Astrocyte (in vitro differentiated cells and primary cell): ENCODE results near the gene FAM83D. TPM values are rescaled to one million over a fixed set of nuclear protein-coding genes. Genes with fewer than 3 reads are reported as not detected.
A peak's percentile ranks its signal among the peaks of the same experiment; 100 is the strongest.

ENCODE experiments used
- DNase-seq: peaks from one replicate; pipeline ENCODE4 v3.0.0-alpha.2; 2010; ENCODE audit warnings: low read depth
- FAIRE-seq: peaks from 2 replicates; lab custom pipeline; 2011; peaks lifted over from hg19 to GRCh38; lab: Jason Lieb, UNC
- H2AFZ ChIP-seq: 2 replicates; pipeline ENCODE4 v1.6.0; 2012; ENCODE audit warnings: low read depth, low read length, inconsistent platforms
- H3K27ac ChIP-seq: 2 replicates; pipeline ENCODE4 v1.5.1; 2011; ENCODE audit warnings: low read depth, low read length, inconsistent platforms
- H3K27me3 ChIP-seq: 2 replicates; pipeline ENCODE4 v1.6.0; 2011; ENCODE audit warnings: low read length, inconsistent platforms; ENCODE audit not compliant: insufficient read depth
- H3K36me3 ChIP-seq: 2 replicates; pipeline ENCODE4 v1.5.1; 2011; ENCODE audit warnings: low read length, inconsistent platforms; ENCODE audit not compliant: insufficient read depth
- H3K4me1 ChIP-seq: 2 replicates; pipeline ENCODE4 v1.5.1; 2011; ENCODE audit warnings: low read length, inconsistent platforms; ENCODE audit not compliant: insufficient read depth
- H3K4me2 ChIP-seq: 2 replicates; pipeline ENCODE4 v1.6.0; 2012; ENCODE audit warnings: low read length, inconsistent platforms
- H3K4me3 ChIP-seq: 2 replicates; pipeline ENCODE4 v1.5.1; 2011; ENCODE audit warnings: low read depth, mild to moderate bottlenecking, low read length, inconsistent platforms; ENCODE audit not compliant: insufficient read depth
- H3K79me2 ChIP-seq: 2 replicates; pipeline ENCODE4 v1.6.0; 2012; ENCODE audit warnings: mild to moderate bottlenecking, low read length, inconsistent platforms; ENCODE audit not compliant: insufficient read depth
- H3K9ac ChIP-seq: 2 replicates; pipeline ENCODE4 v1.6.0; 2012; ENCODE audit warnings: mild to moderate bottlenecking, low read length, inconsistent platforms
- H3K9me3 ChIP-seq: 2 replicates; pipeline ENCODE4 v1.5.1; 2012; ENCODE audit warnings: low read depth, mild to moderate bottlenecking, low read length, inconsistent platforms; ENCODE audit not compliant: insufficient read depth
- H4K20me1 ChIP-seq: 2 replicates; pipeline ENCODE4 v1.6.0; 2012; ENCODE audit warnings: low read length, inconsistent platforms; ENCODE audit not compliant: insufficient read depth
- H3K27ac Mint-ChIP-seq: one replicate; pipeline ENCODE4 v1.8.0; 2021; ENCODE audit warnings: mild to moderate bottlenecking, mixed read lengths; ENCODE audit not compliant: unreplicated experiment
- H3K27me3 Mint-ChIP-seq: one replicate; pipeline ENCODE4 v1.8.0; 2021; ENCODE audit warnings: low read depth, mixed read lengths; ENCODE audit not compliant: unreplicated experiment
- H3K36me3 Mint-ChIP-seq: one replicate; pipeline ENCODE4 v1.8.0; 2021; ENCODE audit warnings: low read depth, mixed read lengths; ENCODE audit not compliant: unreplicated experiment
- H3K4me1 Mint-ChIP-seq: one replicate; pipeline ENCODE4 v1.8.0; 2021; ENCODE audit warnings: low read depth, mixed read lengths; ENCODE audit not compliant: unreplicated experiment
- H3K4me3 Mint-ChIP-seq: one replicate; pipeline ENCODE4 v1.8.0; 2021; ENCODE audit warnings: mild to moderate bottlenecking, moderate library complexity, mixed read lengths; ENCODE audit not compliant: unreplicated experiment
- H3K9me3 Mint-ChIP-seq: one replicate; pipeline ENCODE4 v1.8.0; 2021; ENCODE audit warnings: mild to moderate bottlenecking, mixed read lengths; ENCODE audit not compliant: unreplicated experiment
- CTCF ChIP-seq: IDR thresholded peaks from 2 replicates; pipeline ENCODE4 v1.5.1; 2011; ENCODE audit warnings: low read depth, mild to moderate bottlenecking, inconsistent platforms, low read length, moderate library complexity; ENCODE audit not compliant: insufficient read depth
- EZH2 ChIP-seq: IDR thresholded peaks from 2 replicates; pipeline ENCODE4 v1.6.1; 2012; ENCODE audit warnings: mild to moderate bottlenecking, low read length, inconsistent platforms; ENCODE audit not compliant: insufficient read depth
- total RNA-seq: library from RNA; stranded (reverse); gene quantifications from 2 replicates; pipeline ENCODE4 v1.2.1, GENCODE V29; 2021

The FAM83D gene
- total RNA-seq, 1 donor from 2014 or later = 3.3 TPM

DNA sequence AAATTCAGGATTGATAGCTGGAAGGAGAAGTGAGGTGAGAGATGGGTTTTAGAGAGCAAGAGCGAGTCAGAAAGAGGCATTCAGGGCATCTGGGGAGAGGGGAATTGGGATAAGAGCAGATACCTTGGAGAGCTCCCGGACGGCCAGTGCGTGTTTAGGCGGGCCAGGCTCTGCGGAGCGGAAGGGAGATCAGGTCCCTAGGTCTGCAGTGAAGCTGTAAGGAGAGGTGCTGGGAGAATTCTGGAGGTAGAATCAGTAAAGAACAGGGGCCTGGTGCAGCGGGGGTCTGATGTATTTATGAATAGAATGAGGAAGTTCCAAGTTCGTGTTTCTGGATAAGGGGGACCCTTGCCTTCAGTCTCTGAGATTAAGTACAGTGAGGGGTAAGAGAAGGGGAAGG lies 47.4 kb upstream of the FAM83D start:
- Histone ChIP-seq H3K9me3 (no peaks in the 10 kb centered on the region), H4K20me1 (no peaks in the 10 kb centered on the region), H3K4me2 (no peak overlapping the region), H3K36me3 (no peaks in the 10 kb centered on the region), H3K4me1 (no peaks in the 10 kb centered on the region), H2AFZ (no peak overlapping the region), H3K27me3 (peaks cover 5% of the 10 kb centered on the region), H3K4me3 (no peak overlapping the region), H3K27ac (no peak overlapping the region), H3K79me2 (no peaks in the 10 kb centered on the region), H3K9ac (no peak overlapping the region)
- H3K27ac Mint-ChIP-seq = no peak overlapping the region
- no peaks in the 10 kb centered on the region for H3K36me3 Mint-ChIP-seq
- FAIRE-seq = no peak
- peaks cover 20% of the 10 kb centered on the region for H3K27me3 Mint-ChIP-seq
- H3K4me3 Mint-ChIP-seq = no peak overlapping the region
- peaks cover 2% of the 10 kb centered on the region for H3K9me3 Mint-ChIP-seq
- no peak for TF ChIP-seq EZH2
- TF ChIP-seq CTCF = no peak
- DNase-seq = peak; percentile 10
- H3K4me1 Mint-ChIP-seq = peaks cover 11% of the 10 kb centered on the region

GRCh38 chr20:38880952-38881735 lies 45.1 kb upstream of the FAM83D start:
- H3K4me3 Mint-ChIP-seq = no peak overlapping the region
- TF ChIP-seq CTCF (no peak), EZH2 (no peak)
- Histone ChIP-seq H3K9ac (no peak overlapping the region), H3K27ac (no peak overlapping the region), H3K4me3 (no peak overlapping the region), H3K4me2 (no peak overlapping the region), H4K20me1 (no peaks in the 10 kb centered on the region), H3K9me3 (no peaks in the 10 kb centered on the region), H3K79me2 (no peaks in the 10 kb centered on the region), H2AFZ (no peak overlapping the region), H3K36me3 (no peaks in the 10 kb centered on the region), H3K27me3 (peaks cover 5% of the 10 kb centered on the region), H3K4me1 (no peaks in the 10 kb centered on the region)
- no peak overlapping the region for H3K27ac Mint-ChIP-seq
- H3K9me3 Mint-ChIP-seq = peaks cover 2% of the 10 kb centered on the region
- H3K4me1 Mint-ChIP-seq = peaks cover 3% of the 10 kb centered on the region
- DNase-seq (no peak), FAIRE-seq (no peak)
- H3K27me3 Mint-ChIP-seq = peaks cover 20% of the 10 kb centered on the region
- H3K36me3 Mint-ChIP-seq = no peaks in the 10 kb centered on the region

DNA sequence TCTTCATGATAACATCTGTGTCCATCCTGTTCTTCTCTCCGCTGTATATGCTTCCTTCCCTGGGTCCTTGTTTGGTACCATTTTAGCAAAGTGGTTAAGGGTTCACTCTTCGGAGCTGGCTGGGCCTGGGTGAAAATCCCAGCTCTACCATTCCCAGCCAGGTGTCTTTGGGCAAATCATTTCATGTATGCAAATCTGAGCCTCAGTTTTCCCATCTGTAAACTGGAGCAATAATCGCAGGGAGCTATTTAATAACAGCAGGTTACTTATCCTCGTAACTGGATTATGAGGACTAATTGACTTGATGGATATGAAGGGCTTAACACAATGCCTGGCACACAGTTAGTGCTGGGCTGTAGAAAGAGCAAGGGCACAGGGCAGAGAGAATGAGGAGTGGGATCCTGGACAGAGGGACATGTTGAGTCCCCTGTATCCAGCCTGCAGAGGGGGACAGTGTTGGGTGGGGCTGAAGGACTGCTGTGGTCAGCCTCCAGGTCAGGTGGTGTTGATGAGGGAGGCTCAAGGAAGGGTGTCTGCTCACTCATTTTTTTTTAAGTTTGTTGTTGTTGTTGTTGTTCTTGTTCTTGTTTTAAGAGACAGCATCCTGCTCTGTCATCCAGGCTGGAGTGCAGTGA lies 44.3 kb upstream of the FAM83D start:
- H4K20me1 ChIP-seq = no peaks in the 10 kb centered on the region
- no peaks in the 10 kb centered on the region for H3K36me3 Mint-ChIP-seq
- no peak overlapping the region for H3K27ac Mint-ChIP-seq
- no peaks in the 10 kb centered on the region for H3K79me2 ChIP-seq
- TF ChIP-seq EZH2 (no peak), CTCF (no peak)
- H3K36me3 ChIP-seq = no peaks in the 10 kb centered on the region
- no peak overlapping the region for H3K4me2 ChIP-seq
- no peak overlapping the region for H3K27ac ChIP-seq
- H3K27me3 Mint-ChIP-seq = peaks cover 21% of the 10 kb centered on the region
- H3K9ac ChIP-seq = no peak overlapping the region
- DNase-seq = no peak
- H3K4me1 Mint-ChIP-seq = peaks cover 3% of the 10 kb centered on the region
- H3K9me3 Mint-ChIP-seq = peaks cover 2% of the 10 kb centered on the region
- H2AFZ ChIP-seq = no peak overlapping the region
- no peak for FAIRE-seq
- peaks cover 5% of the 10 kb centered on the region for H3K27me3 ChIP-seq
- H3K9me3 ChIP-seq = no peaks in the 10 kb centered on the region
- no peaks in the 10 kb centered on the region for H3K4me1 ChIP-seq
- no peak overlapping the region for H3K4me3 Mint-ChIP-seq
- no peak overlapping the region for H3K4me3 ChIP-seq
